Hematopoietic multipotent progenitor cell treated with erythropoietin and hydrocortisone succinate and interleukin-3 and kit ligand, for 15 days (in vitro differentiated cells): ENCODE results near the gene ROM1.
"Not testable (repeated sequence)": the region's sequence is repeated elsewhere in the genome, so short reads cannot be mapped to it uniquely, and the experiment has no call there.

Experiments used
- DNase-seq: peaks from one replicate; pipeline ENCODE4 v3.0.0-alpha.2; 2015; ENCODE audit warnings: low spot score

The ROM1 gene

GRCh38 chr11:62649486-62649885 lies 36.4 kb downstream of the ROM1 start:
- DNase-seq, result no peak

GRCh38 chr11:62650283-62650682 lies 37.2 kb downstream of the ROM1 start:
- not testable (repeated sequence) for DNase-seq

GRCh38 chr11:62652161-62653006 lies 39.3 kb downstream of the ROM1 start:
- DNase-seq, result peak; percentile 23

GRCh38 chr11:62654297-62654696 lies 41.2 kb downstream of the ROM1 start:
- DNase-seq, result no peak

- no peak for DNase-seq
These were observed 43.9 kb downstream of the ROM1 start for GRCh38 chr11:62656796-62657429.

GRCh38 chr11:62664405-62665074 lies 51.5 kb downstream of the ROM1 start:
- DNase-seq, result no peak
